ENCODE results near the gene CLN3.

CLN3 gene

GRCh38 chr16:28526201-28527099 is 34.6 kb upstream of the CLN3 start:
- H2AFZ ChIP-seq (ENCODE audit: low read length), result 0 out of 2 replicates have a peak overlapping the region, but pooled peaks have one; percentile 32
- H3K4me1 ChIP-seq (ENCODE audit: insufficient read depth, low read length, poor library complexity, severe bottlenecking), result no peaks in the 10 kb centered on the region
- H3K4me2 ChIP-seq (ENCODE audit: low read depth, low read length, poor library complexity, severe bottlenecking), result no peak overlapping the region
- H3F3A ChIP-seq (ENCODE audit: low read depth), result no peaks in the 10 kb centered on the region
- H3K36me3 ChIP-seq (ENCODE audit: insufficient read depth, low read length), result no peaks in the 10 kb centered on the region
- no peaks in the 10 kb centered on the region for H3K79me2 ChIP-seq (ENCODE audit: insufficient read depth, low read length)
- no peaks in the 10 kb centered on the region for H4K20me1 ChIP-seq (ENCODE audit: insufficient read depth, low read length, poor library complexity, severe bottlenecking)
- H3K9me2 ChIP-seq (replicated peaks; ENCODE audit: low read depth, low read length), result no peaks in the 10 kb centered on the region
- H3K27me3 ChIP-seq (ENCODE audit: insufficient read depth, low read length, poor library complexity, severe bottlenecking), result no peaks in the 10 kb centered on the region
- H3K9ac ChIP-seq (ENCODE audit: low read depth, low read length, poor library complexity, severe bottlenecking), result no peak overlapping the region
- no peak overlapping the region for H3K4me3 ChIP-seq (ENCODE audit: low read length, poor library complexity, severe bottlenecking)
- no peaks in the 10 kb centered on the region for H3K9me3 ChIP-seq (ENCODE audit: insufficient read depth, low read depth, low read length)
- TF ChIP-seq EZH2phosphoT487 (IDR thresholded peaks at IDR 0.05; ENCODE audit: borderline replicate concordance) (no peak), CTCF (conservative IDR thresholded peaks at IDR 0.05; ENCODE audit: low read length) (no peak)

GRCh38 chr16:28524681-28525171 is 32.9 kb upstream of the CLN3 start:
- Histone ChIP-seq H4K20me1 (ENCODE audit: insufficient read depth, low read length, poor library complexity, severe bottlenecking) (no peaks in the 10 kb centered on the region), H2AFZ (ENCODE audit: low read length) (peak overlapping the region; percentile 66), H3K9me2 (replicated peaks; ENCODE audit: low read depth, low read length) (no peaks in the 10 kb centered on the region), H3K36me3 (ENCODE audit: insufficient read depth, low read length) (no peaks in the 10 kb centered on the region), H3K9me3 (ENCODE audit: insufficient read depth, low read depth, low read length) (no peaks in the 10 kb centered on the region), H3F3A (ENCODE audit: low read depth) (no peaks in the 10 kb centered on the region), H3K9ac (ENCODE audit: low read depth, low read length, poor library complexity, severe bottlenecking) (no peak overlapping the region), H3K4me1 (ENCODE audit: insufficient read depth, low read length, poor library complexity, severe bottlenecking) (no peaks in the 10 kb centered on the region), H3K4me2 (ENCODE audit: low read depth, low read length, poor library complexity, severe bottlenecking) (no peak overlapping the region), H3K79me2 (ENCODE audit: insufficient read depth, low read length) (no peaks in the 10 kb centered on the region), H3K4me3 (ENCODE audit: low read length, poor library complexity, severe bottlenecking) (no peak overlapping the region), H3K27me3 (ENCODE audit: insufficient read depth, low read length, poor library complexity, severe bottlenecking) (no peaks in the 10 kb centered on the region)
- TF ChIP-seq CTCF (conservative IDR thresholded peaks at IDR 0.05; ENCODE audit: low read length) (peak; percentile 30), EZH2phosphoT487 (IDR thresholded peaks at IDR 0.05; ENCODE audit: borderline replicate concordance) (no peak)

GRCh38 chr16:28522792-28523191 is 30.9 kb upstream of the CLN3 start:
- no peaks in the 10 kb centered on the region for H3F3A ChIP-seq (ENCODE audit: low read depth)
- H4K20me1 ChIP-seq (ENCODE audit: insufficient read depth, low read length, poor library complexity, severe bottlenecking), result no peaks in the 10 kb centered on the region
- H3K36me3 ChIP-seq (ENCODE audit: insufficient read depth, low read length), result no peaks in the 10 kb centered on the region
- no peaks in the 10 kb centered on the region for H3K9me2 ChIP-seq (replicated peaks; ENCODE audit: low read depth, low read length)
- H3K9ac ChIP-seq (ENCODE audit: low read depth, low read length, poor library complexity, severe bottlenecking), result no peak overlapping the region
- H3K9me3 ChIP-seq (ENCODE audit: insufficient read depth, low read depth, low read length), result no peaks in the 10 kb centered on the region
- no peak overlapping the region for H3K4me2 ChIP-seq (ENCODE audit: low read depth, low read length, poor library complexity, severe bottlenecking)
- no peaks in the 10 kb centered on the region for H3K27me3 ChIP-seq (ENCODE audit: insufficient read depth, low read length, poor library complexity, severe bottlenecking)
- H3K4me3 ChIP-seq (ENCODE audit: low read length, poor library complexity, severe bottlenecking), result no peak overlapping the region
- no peaks in the 10 kb centered on the region for H3K79me2 ChIP-seq (ENCODE audit: insufficient read depth, low read length)
- H2AFZ ChIP-seq (ENCODE audit: low read length), result peak overlapping the region; percentile 68; the same call in 1 of the 2 replicates
- no peaks in the 10 kb centered on the region for H3K4me1 ChIP-seq (ENCODE audit: insufficient read depth, low read length, poor library complexity, severe bottlenecking)
- no peak for TF ChIP-seq EZH2phosphoT487 (IDR thresholded peaks at IDR 0.05; ENCODE audit: borderline replicate concordance)
- no peak for TF ChIP-seq CTCF (conservative IDR thresholded peaks at IDR 0.05; ENCODE audit: low read length)

All from Loucy (cell line).